ENCODE data around the gene NKD2. TPM values are rescaled to one million over a fixed set of nuclear protein-coding genes. Genes with fewer than 3 reads are reported as not detected.

Gene NKD2
- polyA plus RNA-seq, 1 donor (not counting 4 experiments of a cell fraction or from before 2014, with no cell fraction given): not detected

- Histone ChIP-seq H3K27ac (ENCODE audit: control insufficient read depth, insufficient read depth, low read length) (no peak overlapping the region), H3K4me1 (ENCODE audit: control insufficient read depth, extremely low read depth, insufficient read depth, low read length) (no peaks in the 10 kb centered on the region), H3K9me1 (ENCODE audit: control insufficient read depth, extremely low read depth, insufficient read depth, low read length) (no peaks in the 10 kb centered on the region), H3K4me3 (ENCODE audit: control insufficient read depth in 2 of 3, extremely low read depth in 1 of 3, insufficient read depth in 2 of 3, low read depth in 1 of 3, low read length in 3 of 3) (no peak overlapping the region), H3K9ac (ENCODE audit: control insufficient read depth, extremely low read depth, insufficient read depth, low read length) (no peak overlapping the region), H3K4me2 (ENCODE audit: control insufficient read depth, extremely low read depth, insufficient read depth, low read depth, low read length) (no peak overlapping the region), H3K36me3 (ENCODE audit: control insufficient read depth in 2 of 2, extremely low read depth in 1 of 2, insufficient read depth in 2 of 2, low read length in 2 of 2) (peaks cover 0 to 1% of the 10 kb centered on the region in 2 experiments), H3K9me3 (ENCODE audit: control insufficient read depth, low read depth, low read length) (no peaks in the 10 kb centered on the region), H3K27me3 (ENCODE audit: control insufficient read depth, extremely low read depth, insufficient read depth, low read length) (no peaks in the 10 kb centered on the region), H3K79me2 (ENCODE audit: control insufficient read depth, insufficient read depth, low read length) (no peaks in the 10 kb centered on the region), H4K20me1 (ENCODE audit: control insufficient read depth, extremely low read depth, insufficient read depth, low read length) (no peaks in the 10 kb centered on the region), H2AFZ (ENCODE audit: control insufficient read depth, low read length) (no peak overlapping the region)
- FAIRE-seq: no peak
- no peak for DNase-seq (ENCODE audit: low read depth, low spot score)
- TF ChIP-seq CTCF (optimal IDR thresholded peaks at IDR 0.05 in 1 of 3, IDR thresholded peaks at IDR 0.05 in 1 of 3, conservative IDR thresholded peaks at IDR 0.05 in 1 of 3; ENCODE audit: extremely low read depth in 1 of 3, insufficient read depth in 2 of 3, low read length in 3 of 3): no peak
- TF ChIP-seq EZH2 (IDR thresholded peaks at IDR 0.05; ENCODE audit: low read length): no peak
- dilution Hi-C loops (cut with MboI; ENCODE audit: extremely low pct_ligation_motif_present, low sequenced_read_pairs): no loop called here
Measured at GRCh38 chr5:1083823-1084605, 75.4 kb downstream of the NKD2 start.

GRCh38 chr5:1085391-1085790 is 76.8 kb downstream of the NKD2 start:
- no peaks in the 10 kb centered on the region for H3K9me1 ChIP-seq (ENCODE audit: control insufficient read depth, extremely low read depth, insufficient read depth, low read length)
- no peak overlapping the region for H3K4me3 ChIP-seq (ENCODE audit: control insufficient read depth in 2 of 3, extremely low read depth in 1 of 3, insufficient read depth in 2 of 3, low read depth in 1 of 3, low read length in 3 of 3)
- no peaks in the 10 kb centered on the region for H3K79me2 ChIP-seq (ENCODE audit: control insufficient read depth, insufficient read depth, low read length)
- H3K36me3 ChIP-seq (ENCODE audit: control insufficient read depth in 2 of 2, extremely low read depth in 1 of 2, insufficient read depth in 2 of 2, low read length in 2 of 2): peaks cover 0 to 1% of the 10 kb centered on the region in 2 experiments
- no peak overlapping the region for H3K27ac ChIP-seq (ENCODE audit: control insufficient read depth, insufficient read depth, low read length)
- no peaks in the 10 kb centered on the region for H4K20me1 ChIP-seq (ENCODE audit: control insufficient read depth, extremely low read depth, insufficient read depth, low read length)
- DNase-seq (ENCODE audit: low read depth, low spot score) (no peak), FAIRE-seq (no peak)
- no peak overlapping the region for H2AFZ ChIP-seq (ENCODE audit: control insufficient read depth, low read length)
- dilution Hi-C loops (cut with MboI; ENCODE audit: extremely low pct_ligation_motif_present, low sequenced_read_pairs): no loop called here
- no peak overlapping the region for H3K9ac ChIP-seq (ENCODE audit: control insufficient read depth, extremely low read depth, insufficient read depth, low read length)
- TF ChIP-seq EZH2 (IDR thresholded peaks at IDR 0.05; ENCODE audit: low read length): no peak
- TF ChIP-seq CTCF (optimal IDR thresholded peaks at IDR 0.05 in 1 of 3, IDR thresholded peaks at IDR 0.05 in 1 of 3, conservative IDR thresholded peaks at IDR 0.05 in 1 of 3; ENCODE audit: extremely low read depth in 1 of 3, insufficient read depth in 2 of 3, low read length in 3 of 3): no peak
- no peaks in the 10 kb centered on the region for H3K27me3 ChIP-seq (ENCODE audit: control insufficient read depth, extremely low read depth, insufficient read depth, low read length)
- H3K4me1 ChIP-seq (ENCODE audit: control insufficient read depth, extremely low read depth, insufficient read depth, low read length): no peaks in the 10 kb centered on the region
- no peak overlapping the region for H3K4me2 ChIP-seq (ENCODE audit: control insufficient read depth, extremely low read depth, insufficient read depth, low read depth, low read length)
- H3K9me3 ChIP-seq (ENCODE audit: control insufficient read depth, low read depth, low read length): no peaks in the 10 kb centered on the region
